ENCODE measurements around the gene ZNF740.
"Not testable (repeated sequence)": the region's sequence is repeated elsewhere in the genome, so short reads cannot be mapped to it uniquely, and the experiment has no call there.

Gene ZNF740

GRCh38 chr12:53180220-53180930 is at the start of gene ZNF740, which contains the start of gene CSAD:
Gene ZNF740, plus strand, starts transcription at chr12:53180722. Its CDS starts 1,262 bp downstream, at chr12:53181984.
Gene CSAD, minus strand, starts transcription at chr12:53180925. Its CDS starts 7,455 bp downstream, at chr12:53173470.
- peak; percentile 99 for DNase-seq

GRCh38 chr12:53131844-53132243 is 48.7 kb upstream of the ZNF740 start:
- no peak for DNase-seq

- DNase-seq, result no peak
Observed at GRCh38 chr12:53133722-53134121, 46.8 kb upstream of the ZNF740 start.

GRCh38 chr12:53143355-53143754 is 37.2 kb upstream of the ZNF740 start:
- no peak for DNase-seq

- DNase-seq, result no peak
Observed at GRCh38 chr12:53145383-53146260, 34.9 kb upstream of the ZNF740 start.

GRCh38 chr12:53147181-53147580 is 33.3 kb upstream of the ZNF740 start:
- no peak for DNase-seq

GRCh38 chr12:53147653-53148052 is 32.9 kb upstream of the ZNF740 start:
- no peak for DNase-seq

- DNase-seq, result no peak
Observed at GRCh38 chr12:53151039-53151438, 29.5 kb upstream of the ZNF740 start.

- DNase-seq, result no peak
Observed at GRCh38 chr12:53152390-53152789, 28.1 kb upstream of the ZNF740 start.

GRCh38 chr12:53159195-53159839 is 21.2 kb upstream of the ZNF740 start:
- peak; percentile 92 for DNase-seq

- no peak for DNase-seq
Observed at GRCh38 chr12:53160000-53160399, 20.5 kb upstream of the ZNF740 start.

GRCh38 chr12:53160673-53161072 is 19.8 kb upstream of the ZNF740 start:
- DNase-seq, result no peak

GRCh38 chr12:53161119-53161911 is 19.2 kb upstream of the ZNF740 start:
- no peak for DNase-seq

GRCh38 chr12:53163008-53163407 is 17.5 kb upstream of the ZNF740 start:
- DNase-seq, result not testable (repeated sequence)

GRCh38 chr12:53166837-53167236 is 13.7 kb upstream of the ZNF740 start:
- no peak for DNase-seq

GRCh38 chr12:53169644-53170043 is 10.9 kb upstream of the ZNF740 start:
- no peak for DNase-seq

GRCh38 chr12:53170215-53170614 is 10.3 kb upstream of the ZNF740 start:
- no peak for DNase-seq

- DNase-seq, result no peak
Observed at GRCh38 chr12:53170876-53171724, 9.4 kb upstream of the ZNF740 start.

- no peak for DNase-seq
Observed at GRCh38 chr12:53171725-53172329, 8.7 kb upstream of the ZNF740 start.

GRCh38 chr12:53172352-53172751 is 8.2 kb upstream of the ZNF740 start:
- DNase-seq, result no peak

GRCh38 chr12:53173085-53173715 is 7.3 kb upstream of the ZNF740 start:
- DNase-seq, result no peak
